Gastrocnemius medialis (tissue), 4 donors: ENCODE data around the gene CD40LG. TPM values are rescaled to one million over a fixed set of nuclear protein-coding genes. Genes with fewer than 3 reads are reported as not detected.

Experiments
- ATAC-seq, 2 donors: fragments of 150-250 bp; one replicate each; pipeline ENCODE4 v1.9.1; 2016
- DNase-seq, 2 donors: peaks; one replicate each; pipeline ENCODE4 v3.0.0-alpha.2; 2019
- H3K27ac ChIP-seq, 4 donors: fragments of 200-600 bp; sonication (generic); 1 replicate in 1 of 4; 2 replicates in 3 of 4; pipeline ENCODE4 v1.5.1; 2016 to 2018; ENCODE audit warnings: mild to moderate bottlenecking in 2 of 4, moderate library complexity in 1 of 4
- H3K27me3 ChIP-seq, 3 donors: fragments of 200-600 bp; sonication (generic) in 2 of 3; 1 replicate in 1 of 3; 2 replicates in 2 of 3; pipeline versions ENCODE4 v1.5.1 to v1.6.0; 2016 to 2019; ENCODE audit warnings: mild to moderate bottlenecking in 1 of 3, moderate library complexity in 1 of 3
- H3K36me3 ChIP-seq, 2 donors: fragments of 200-600 bp; sonication (generic) in 1 of 2; one replicate each; pipeline ENCODE4 v1.5.1; 2017 to 2018
- H3K4me1 ChIP-seq, 2 donors: fragments of 200-600 bp; sonication (generic) in 1 of 2; one replicate each; pipeline ENCODE4 v1.5.1; 2016 to 2017; ENCODE audit warnings: mild to moderate bottlenecking in 2 of 2
- H3K4me3 ChIP-seq, 4 donors: fragments of 200-600 bp; sonication (generic) in 3 of 4; 1 replicate in 1 of 4; 2 replicates in 3 of 4; pipeline ENCODE4 v1.5.1; 2016 to 2019; ENCODE audit warnings: mild to moderate bottlenecking in 2 of 4
- H3K9me3 ChIP-seq, 3 donors: fragments of 200-600 bp; sonication (generic) in 2 of 3; 1 replicate in 1 of 3; 2 replicates in 2 of 3; pipeline ENCODE4 v1.5.1; 2016 to 2019
- CTCF ChIP-seq, 5 experiments: fragments of 450-650 bp in 3 of 5; fragments of 200-600 bp in 2 of 5; sonication (generic) in 2 of 5; IDR thresholded peaks in 4 of 5; conservative IDR thresholded peaks in 1 of 5; 1 replicate in 4 of 5; 2 replicates in 1 of 5; pipeline ENCODE4 v1.5.1; 2016 to 2019; ENCODE audit warnings: antibody characterized with exemption in 5 of 5, mild to moderate bottlenecking in 3 of 5, moderate library complexity in 3 of 5
- POLR2A ChIP-seq, 2 donors: fragments of 450-650 bp; IDR thresholded peaks; one replicate each; pipeline ENCODE4 v1.6.1; 2017; ENCODE audit warnings: antibody characterized with exemption in 2 of 2, mild to moderate bottlenecking in 2 of 2, moderate library complexity in 2 of 2
- in situ Hi-C, 4 donors: fragments of 200-750 bp; cut with MboI; loops; one replicate each; pipeline versions ENCODE4 v1.15.0 to v1.8.0; 2017; ENCODE audit warnings: low sequenced_read_pairs in 4 of 4
- intact Hi-C: fragments of 100-400 bp; cut with DNase I; formaldehyde crosslinking; loops from one replicate; pipeline ENCODE4 v1.15.1; 2023; ENCODE audit warnings: low total_unique reads
- total RNA-seq, 4 donors: library from RNA; depleted of rRNA; stranded (reverse); fragments of >200 nt; gene quantifications; one replicate each; pipeline versions ENCODE4 v1.1.0 to v1.2.3, GENCODE V29; 2016

CD40LG gene
- total RNA-seq, 4 donors from 2014 or later, result 0.23 TPM; not detected in 3

GRCh38 chrX:136639506-136640176 lies 8.3 kb upstream of the CD40LG start:
- DNase-seq, result no peak
- no peak for ATAC-seq
- H3K9me3 ChIP-seq, result no peaks in the 10 kb centered on the region
- H3K27ac ChIP-seq, result no peak overlapping the region
- TF ChIP-seq CTCF (IDR thresholded peaks at IDR 0.05 in 4 of 5, conservative IDR thresholded peaks at IDR 0.05 in 1 of 5) (no peak), POLR2A (IDR thresholded peaks at IDR 0.05) (no peak)
- no peak overlapping the region for H3K4me3 ChIP-seq
- no peaks in the 10 kb centered on the region for H3K4me1 ChIP-seq
- intact Hi-C loops (no loop called here), in situ Hi-C loops (no loop called here)
- no peaks in the 10 kb centered on the region for H3K36me3 ChIP-seq
- no peaks in the 10 kb centered on the region for H3K27me3 ChIP-seq

- DNase-seq, result no peak
- Histone ChIP-seq H3K4me1 (no peaks in the 10 kb centered on the region), H3K27ac (no peak overlapping the region), H3K27me3 (no peaks in the 10 kb centered on the region), H3K4me3 (no peak overlapping the region), H3K36me3 (no peaks in the 10 kb centered on the region), H3K9me3 (no peaks in the 10 kb centered on the region)
- in situ Hi-C loops (no loop called here), intact Hi-C loops (no loop called here)
- no peak for ATAC-seq
- TF ChIP-seq POLR2A (IDR thresholded peaks at IDR 0.05) (no peak), CTCF (IDR thresholded peaks at IDR 0.05 in 4 of 5, conservative IDR thresholded peaks at IDR 0.05 in 1 of 5) (no peak)
These were observed 4.7 kb upstream of the CD40LG start for GRCh38 chrX:136643243-136643642.

GRCh38 chrX:136646602-136647239 lies 1.2 kb upstream of the CD40LG start:
- H3K4me1 ChIP-seq, result no peaks in the 10 kb centered on the region
- no peak overlapping the region for H3K4me3 ChIP-seq
- ATAC-seq (no peak), DNase-seq (no peak)
- no peaks in the 10 kb centered on the region for H3K27me3 ChIP-seq
- H3K9me3 ChIP-seq, result no peaks in the 10 kb centered on the region
- no peak overlapping the region for H3K27ac ChIP-seq
- intact Hi-C loops (no loop called here), in situ Hi-C loops (no loop called here)
- H3K36me3 ChIP-seq, result no peaks in the 10 kb centered on the region
- TF ChIP-seq POLR2A (IDR thresholded peaks at IDR 0.05) (no peak), CTCF (IDR thresholded peaks at IDR 0.05 in 4 of 5, conservative IDR thresholded peaks at IDR 0.05 in 1 of 5) (no peak)

GRCh38 chrX:136650811-136651210 lies 2.9 kb downstream of the CD40LG start:
- intact Hi-C loops (no loop called here), in situ Hi-C loops (no loop called here)
- Histone ChIP-seq H3K27me3 (no peaks in the 10 kb centered on the region), H3K27ac (no peak overlapping the region), H3K4me3 (no peak overlapping the region), H3K9me3 (no peaks in the 10 kb centered on the region), H3K36me3 (no peaks in the 10 kb centered on the region), H3K4me1 (peaks cover 0 to 4% of the 10 kb centered on the region in 2 donors)
- no peak for DNase-seq
- ATAC-seq, result no peak
- TF ChIP-seq CTCF (IDR thresholded peaks at IDR 0.05 in 4 of 5, conservative IDR thresholded peaks at IDR 0.05 in 1 of 5), result no peak
- TF ChIP-seq POLR2A (IDR thresholded peaks at IDR 0.05), result no peak
